Fibroblast of lung (primary cell): ENCODE measurements around the gene APBB1.

Experiments
- EZH2 ChIP-seq: IDR thresholded peaks from 2 replicates; pipeline ENCODE4 v1.5.1; 2012; ENCODE audit warnings: low read length, control low read depth, mild to moderate bottlenecking; ENCODE audit errors: missing control alignments
- TF ChIP-seq, protein P1 (sequence below), 2 donors: IDR thresholded peaks in 1 of 2; conservative IDR thresholded peaks in 1 of 2; 1 replicate in 1 of 2; 2 replicates in 1 of 2; pipeline ENCODE4 v1.5.1; 2011 to 2012; ENCODE audit warnings: low read length in 2 of 2, control low read depth in 1 of 2, inconsistent platforms in 1 of 2, low read depth in 1 of 2, mild to moderate bottlenecking in 1 of 2

DNA sequence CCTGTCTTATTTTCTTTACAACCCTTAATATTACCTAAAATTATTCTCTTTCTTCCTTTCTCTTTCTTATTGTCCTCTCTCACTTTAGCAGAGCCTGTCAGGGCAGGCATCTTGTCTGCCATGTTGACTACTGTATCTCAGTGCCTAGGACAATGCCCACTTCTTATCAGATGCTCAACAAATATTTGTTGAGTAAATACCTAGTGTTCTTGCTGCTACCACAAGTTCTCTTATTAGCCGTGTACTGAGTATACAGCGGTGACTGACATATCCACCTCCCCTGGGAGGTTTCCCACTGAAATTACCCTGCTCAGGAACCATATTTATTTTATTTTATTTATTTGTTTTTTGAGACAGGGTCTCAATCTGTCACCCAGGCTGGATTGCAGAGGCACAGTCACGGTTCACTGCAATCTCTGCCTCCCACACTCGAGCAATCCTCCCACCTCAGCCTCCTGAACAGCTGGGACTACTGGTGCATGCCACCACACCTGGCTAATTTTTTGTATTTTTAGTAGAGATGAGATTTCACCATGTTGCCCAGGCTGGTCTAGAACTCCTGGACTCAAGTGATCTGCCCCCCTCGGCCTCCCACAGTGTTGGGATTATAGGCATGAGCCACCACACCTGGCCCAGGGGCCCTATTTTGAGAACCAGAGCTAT, 15.2 kb upstream of the APBB1 start:
- TF ChIP-seq, protein P1, sequence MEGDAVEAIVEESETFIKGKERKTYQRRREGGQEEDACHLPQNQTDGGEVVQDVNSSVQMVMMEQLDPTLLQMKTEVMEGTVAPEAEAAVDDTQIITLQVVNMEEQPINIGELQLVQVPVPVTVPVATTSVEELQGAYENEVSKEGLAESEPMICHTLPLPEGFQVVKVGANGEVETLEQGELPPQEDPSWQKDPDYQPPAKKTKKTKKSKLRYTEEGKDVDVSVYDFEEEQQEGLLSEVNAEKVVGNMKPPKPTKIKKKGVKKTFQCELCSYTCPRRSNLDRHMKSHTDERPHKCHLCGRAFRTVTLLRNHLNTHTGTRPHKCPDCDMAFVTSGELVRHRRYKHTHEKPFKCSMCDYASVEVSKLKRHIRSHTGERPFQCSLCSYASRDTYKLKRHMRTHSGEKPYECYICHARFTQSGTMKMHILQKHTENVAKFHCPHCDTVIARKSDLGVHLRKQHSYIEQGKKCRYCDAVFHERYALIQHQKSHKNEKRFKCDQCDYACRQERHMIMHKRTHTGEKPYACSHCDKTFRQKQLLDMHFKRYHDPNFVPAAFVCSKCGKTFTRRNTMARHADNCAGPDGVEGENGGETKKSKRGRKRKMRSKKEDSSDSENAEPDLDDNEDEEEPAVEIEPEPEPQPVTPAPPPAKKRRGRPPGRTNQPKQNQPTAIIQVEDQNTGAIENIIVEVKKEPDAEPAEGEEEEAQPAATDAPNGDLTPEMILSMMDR (conservative IDR thresholded peaks at IDR 0.05 in 1 of 2, IDR thresholded peaks at IDR 0.05 in 1 of 2; ENCODE audit: low read depth in 1 of 2, low read length in 2 of 2) = no peak
- TF ChIP-seq EZH2 = no peak
